Neutrophil (primary cell): Measurements from ENCODE around the gene ANO2.
"Not testable (repeated sequence)": the region's sequence is repeated elsewhere in the genome, so short reads cannot be mapped to it uniquely, and the experiment has no call there.

Experiments used
- H3K27ac ChIP-seq: fragments of 200-600 bp; sonication (generic); 2 replicates; pipeline ENCODE4 v1.5.1; 2016; ENCODE audit warnings: mild to moderate bottlenecking, moderate library complexity
- H3K27me3 ChIP-seq: fragments of 200-600 bp; sonication (generic); 2 replicates; pipeline ENCODE4 v1.6.0; 2016; ENCODE audit warnings: mild to moderate bottlenecking
- H3K36me3 ChIP-seq: fragments of 200-600 bp; sonication (generic); 2 replicates; pipeline ENCODE4 v1.5.1; 2017
- H3K4me1 ChIP-seq, 2 experiments: fragments of 200-600 bp in 1 of 2; sonication (generic) in 1 of 2; 1 replicate in 1 of 2; 2 replicates in 1 of 2; pipeline versions ENCODE4 v1.5.1 to v1.6.1; 2013 to 2016; ENCODE audit warnings: low read depth in 1 of 2, low read length in 1 of 2, mild to moderate bottlenecking in 1 of 2, moderate library complexity in 1 of 2; ENCODE audit not compliant: control insufficient read depth in 1 of 2, insufficient read depth in 1 of 2
- H3K4me3 ChIP-seq, 2 experiments: fragments of 200-600 bp in 1 of 2; sonication (generic) in 1 of 2; 1 replicate in 1 of 2; 2 replicates in 1 of 2; pipeline ENCODE4 v1.5.1; 2013 to 2016; ENCODE audit warnings: low read depth in 1 of 2, low read length in 1 of 2, mild to moderate bottlenecking in 1 of 2, moderate library complexity in 1 of 2
- H3K9me3 ChIP-seq: fragments of 200-600 bp; sonication (generic); 2 replicates; pipeline ENCODE4 v1.5.1; 2016
- TF ChIP-seq, protein P1 (sequence below): fragments of 200-600 bp; sonication (generic); IDR thresholded peaks from 2 replicates; pipeline ENCODE4 v1.5.1; 2016; ENCODE audit warnings: antibody characterized with exemption

ANO2 gene

DNA sequence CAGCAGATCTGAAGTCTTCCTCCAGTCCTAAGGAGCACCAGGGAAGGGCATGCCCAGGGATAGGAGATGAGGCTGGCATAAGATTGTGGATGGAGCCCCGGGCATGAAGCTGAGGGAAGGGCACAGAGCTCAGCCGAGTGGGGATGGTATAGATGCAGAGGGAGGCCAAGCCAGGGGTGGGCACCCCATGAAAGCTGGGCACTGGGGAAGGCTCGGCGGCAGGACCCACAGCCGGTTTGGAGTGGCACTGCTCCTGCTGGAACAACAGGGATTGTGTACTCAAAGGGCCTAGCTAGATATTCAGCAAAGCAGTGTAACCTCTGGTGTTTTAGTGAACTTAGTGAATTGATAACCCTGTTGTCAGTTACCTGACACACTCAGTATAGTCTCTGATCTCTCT is 396.0 kb downstream of the ANO2 start:
- no peaks in the 10 kb centered on the region for H3K36me3 ChIP-seq
- H3K4me3 ChIP-seq, result no peak overlapping the region
- H3K4me1 ChIP-seq, result no peaks in the 10 kb centered on the region
- H3K27me3 ChIP-seq, result peaks cover 3% of the 10 kb centered on the region
- TF ChIP-seq, protein P1, sequence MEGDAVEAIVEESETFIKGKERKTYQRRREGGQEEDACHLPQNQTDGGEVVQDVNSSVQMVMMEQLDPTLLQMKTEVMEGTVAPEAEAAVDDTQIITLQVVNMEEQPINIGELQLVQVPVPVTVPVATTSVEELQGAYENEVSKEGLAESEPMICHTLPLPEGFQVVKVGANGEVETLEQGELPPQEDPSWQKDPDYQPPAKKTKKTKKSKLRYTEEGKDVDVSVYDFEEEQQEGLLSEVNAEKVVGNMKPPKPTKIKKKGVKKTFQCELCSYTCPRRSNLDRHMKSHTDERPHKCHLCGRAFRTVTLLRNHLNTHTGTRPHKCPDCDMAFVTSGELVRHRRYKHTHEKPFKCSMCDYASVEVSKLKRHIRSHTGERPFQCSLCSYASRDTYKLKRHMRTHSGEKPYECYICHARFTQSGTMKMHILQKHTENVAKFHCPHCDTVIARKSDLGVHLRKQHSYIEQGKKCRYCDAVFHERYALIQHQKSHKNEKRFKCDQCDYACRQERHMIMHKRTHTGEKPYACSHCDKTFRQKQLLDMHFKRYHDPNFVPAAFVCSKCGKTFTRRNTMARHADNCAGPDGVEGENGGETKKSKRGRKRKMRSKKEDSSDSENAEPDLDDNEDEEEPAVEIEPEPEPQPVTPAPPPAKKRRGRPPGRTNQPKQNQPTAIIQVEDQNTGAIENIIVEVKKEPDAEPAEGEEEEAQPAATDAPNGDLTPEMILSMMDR, result no peak
- no peaks in the 10 kb centered on the region for H3K9me3 ChIP-seq
- H3K27ac ChIP-seq, result no peak overlapping the region

DNA sequence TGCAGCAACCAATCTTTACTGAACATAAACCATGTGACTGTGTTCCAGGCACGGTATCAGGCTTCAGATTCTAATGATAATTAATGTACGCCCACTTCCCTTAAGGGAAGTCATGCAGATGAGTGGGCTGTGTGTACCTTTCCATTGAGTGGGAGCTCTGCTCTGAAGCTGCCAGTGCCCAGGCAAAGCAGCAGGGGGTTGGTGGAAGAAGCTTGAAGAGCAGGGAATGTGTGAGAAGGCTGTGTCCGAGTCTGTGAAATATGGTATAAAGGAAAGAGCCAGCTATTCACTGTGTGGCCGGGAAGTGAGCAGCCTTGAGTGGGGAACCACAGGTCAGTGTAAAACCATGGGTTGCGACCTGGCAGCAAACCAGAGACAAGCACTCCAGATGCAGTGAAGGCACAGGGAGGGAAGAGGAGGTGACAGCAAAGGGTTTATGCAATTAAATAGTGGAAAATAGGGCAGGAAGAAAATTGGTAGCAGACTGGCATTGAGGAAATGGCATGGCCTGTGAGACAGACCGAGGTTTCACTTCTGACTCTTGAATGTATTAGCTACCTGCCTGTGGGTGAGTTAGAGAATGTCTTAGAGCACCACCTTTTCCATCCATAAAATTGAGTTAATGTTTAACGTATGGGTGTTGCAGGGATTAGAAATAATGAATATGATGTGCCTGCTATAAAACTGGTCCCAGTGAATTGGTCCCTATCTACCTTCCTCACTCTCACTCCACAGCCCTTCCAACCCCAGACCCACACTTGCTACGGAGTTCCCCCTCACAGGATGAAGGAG is 396.7 kb downstream of the ANO2 start:
- Histone ChIP-seq H3K27ac (no peak overlapping the region), H3K9me3 (no peaks in the 10 kb centered on the region), H3K36me3 (no peaks in the 10 kb centered on the region), H3K27me3 (peaks cover 3% of the 10 kb centered on the region), H3K4me1 (no peaks in the 10 kb centered on the region), H3K4me3 (no peak overlapping the region)
- TF ChIP-seq, protein P1, result no peak

DNA sequence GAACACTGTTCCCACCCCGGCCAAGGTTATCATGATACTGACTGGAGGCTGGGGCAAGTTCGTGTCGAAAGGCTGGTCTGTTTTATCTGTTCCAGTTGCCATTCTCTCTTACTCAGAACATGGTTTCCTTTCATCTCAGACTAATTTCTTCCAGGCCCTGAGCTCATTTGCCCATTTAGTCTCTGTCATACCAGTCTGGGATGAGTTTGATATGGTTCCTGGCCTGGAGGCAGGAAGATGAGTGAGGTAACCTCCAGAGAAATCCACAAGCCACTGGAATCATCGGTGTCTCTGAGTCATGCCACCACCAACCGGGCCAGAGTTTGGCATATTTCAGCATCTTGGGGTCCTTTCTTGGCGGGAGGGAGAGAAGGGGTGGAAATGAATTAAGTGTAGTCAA is 398.4 kb downstream of the ANO2 start:
- H3K4me1 ChIP-seq, result no peaks in the 10 kb centered on the region
- TF ChIP-seq, protein P1, result no peak
- no peak overlapping the region for H3K4me3 ChIP-seq
- no peaks in the 10 kb centered on the region for H3K36me3 ChIP-seq
- H3K27me3 ChIP-seq, result peaks cover 3% of the 10 kb centered on the region
- no peak overlapping the region for H3K27ac ChIP-seq
- H3K9me3 ChIP-seq, result no peaks in the 10 kb centered on the region

DNA sequence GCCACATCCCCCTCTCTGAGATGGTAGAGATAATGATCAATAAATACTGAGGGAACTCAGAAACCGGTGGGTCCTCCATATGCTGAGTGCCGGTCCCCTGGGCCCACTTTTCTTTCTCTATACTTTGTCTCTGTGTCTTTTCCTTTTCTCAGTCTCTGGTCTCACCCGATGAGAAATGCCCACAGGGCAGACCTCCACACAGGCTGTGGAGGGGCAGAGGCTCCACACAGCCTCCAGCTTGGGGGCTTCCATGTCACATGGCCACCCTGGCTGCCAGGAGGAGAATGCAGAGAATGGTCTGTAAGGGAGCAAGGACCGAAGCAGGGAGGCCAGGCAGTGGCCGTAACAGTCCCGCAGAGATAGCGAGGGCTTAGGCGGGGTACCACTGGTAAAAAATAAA is 407.3 kb downstream of the ANO2 start:
- H3K27me3 ChIP-seq, result peaks cover 16% of the 10 kb centered on the region
- no peaks in the 10 kb centered on the region for H3K36me3 ChIP-seq
- no peaks in the 10 kb centered on the region for H3K4me1 ChIP-seq
- no peak overlapping the region for H3K27ac ChIP-seq
- TF ChIP-seq, protein P1, result no peak
- H3K9me3 ChIP-seq, result no peaks in the 10 kb centered on the region
- no peak overlapping the region for H3K4me3 ChIP-seq

DNA sequence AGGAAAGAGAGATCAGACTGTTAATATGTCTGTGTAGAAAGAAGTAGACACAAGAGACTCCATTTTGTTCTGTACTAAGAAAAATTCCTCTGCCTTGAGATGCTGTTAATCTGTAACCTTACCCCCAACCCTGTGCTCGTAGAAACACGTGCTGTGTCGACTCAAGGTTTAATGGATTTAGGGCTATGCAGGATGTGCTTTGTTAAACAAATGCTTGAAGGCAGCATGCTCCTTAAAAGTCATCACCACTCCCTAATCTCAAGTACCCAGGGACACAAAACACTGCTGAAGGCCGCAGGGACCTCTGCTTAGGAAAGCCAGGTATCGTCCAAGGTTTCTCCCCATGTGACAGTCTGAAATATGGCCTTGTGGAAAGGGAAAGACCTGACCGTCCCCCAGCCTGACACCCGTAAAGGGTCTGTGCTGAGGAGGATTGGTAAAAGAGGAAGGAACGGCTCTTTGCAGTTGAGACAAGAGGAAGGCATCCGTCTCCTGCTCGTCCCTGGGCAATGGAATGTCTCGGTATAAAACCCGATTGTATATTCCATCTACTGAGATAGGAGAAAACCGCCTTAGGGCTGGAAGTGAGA is 407.9 kb downstream of the ANO2 start:
- not testable (repeated sequence) for H3K27ac ChIP-seq, H3K36me3 ChIP-seq, H3K4me3 ChIP-seq, H3K4me1 ChIP-seq, H3K9me3 ChIP-seq
- peaks cover 21% of the 10 kb centered on the region for H3K27me3 ChIP-seq

DNA sequence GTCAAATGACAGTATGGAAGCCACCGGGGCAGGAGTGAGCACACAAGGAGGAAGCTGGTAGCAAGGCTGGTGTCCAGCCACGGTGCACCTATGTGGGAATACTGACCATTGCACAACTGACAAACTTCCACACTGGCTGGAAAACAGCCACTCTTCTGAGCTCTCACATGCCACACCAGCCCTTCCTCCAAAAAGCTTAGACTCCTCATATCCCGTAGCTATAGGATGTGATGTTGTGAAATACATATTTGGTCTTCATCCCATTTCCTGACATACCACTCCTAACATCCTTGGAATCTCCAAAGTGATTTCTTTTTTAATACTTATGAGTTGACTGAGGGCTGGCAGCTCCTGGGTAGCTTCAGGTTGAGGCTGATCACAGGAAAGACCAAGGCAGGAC is 409.5 kb downstream of the ANO2 start:
- peaks cover 21% of the 10 kb centered on the region for H3K27me3 ChIP-seq
- TF ChIP-seq, protein P1, result no peak
- H3K4me1 ChIP-seq, result no peaks in the 10 kb centered on the region
- no peak overlapping the region for H3K27ac ChIP-seq
- no peaks in the 10 kb centered on the region for H3K9me3 ChIP-seq
- no peak overlapping the region for H3K4me3 ChIP-seq
- H3K36me3 ChIP-seq, result no peaks in the 10 kb centered on the region
